ENCODE results near the gene SULT1A2.

DNA sequence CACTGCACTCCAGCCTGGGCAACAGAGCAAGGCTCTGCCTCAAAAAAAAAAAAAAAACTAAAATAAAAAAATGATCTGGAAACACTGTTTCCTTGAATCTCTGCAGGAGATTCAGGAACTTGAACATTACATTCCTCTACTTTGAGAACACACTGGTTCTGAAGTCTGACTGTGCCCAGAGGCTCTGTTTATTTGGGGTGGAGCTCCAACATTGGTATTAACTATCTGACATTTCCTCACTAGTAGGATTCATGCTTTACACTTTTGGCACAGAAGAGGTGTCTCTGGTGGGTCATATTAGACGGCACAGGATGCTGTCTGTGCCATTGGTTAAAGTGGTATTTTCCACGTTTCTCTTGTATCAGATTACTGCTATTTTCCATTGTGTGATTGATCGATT, 10.4 kb downstream of the SULT1A2 start:
- TF ChIP-seq, protein P1, sequence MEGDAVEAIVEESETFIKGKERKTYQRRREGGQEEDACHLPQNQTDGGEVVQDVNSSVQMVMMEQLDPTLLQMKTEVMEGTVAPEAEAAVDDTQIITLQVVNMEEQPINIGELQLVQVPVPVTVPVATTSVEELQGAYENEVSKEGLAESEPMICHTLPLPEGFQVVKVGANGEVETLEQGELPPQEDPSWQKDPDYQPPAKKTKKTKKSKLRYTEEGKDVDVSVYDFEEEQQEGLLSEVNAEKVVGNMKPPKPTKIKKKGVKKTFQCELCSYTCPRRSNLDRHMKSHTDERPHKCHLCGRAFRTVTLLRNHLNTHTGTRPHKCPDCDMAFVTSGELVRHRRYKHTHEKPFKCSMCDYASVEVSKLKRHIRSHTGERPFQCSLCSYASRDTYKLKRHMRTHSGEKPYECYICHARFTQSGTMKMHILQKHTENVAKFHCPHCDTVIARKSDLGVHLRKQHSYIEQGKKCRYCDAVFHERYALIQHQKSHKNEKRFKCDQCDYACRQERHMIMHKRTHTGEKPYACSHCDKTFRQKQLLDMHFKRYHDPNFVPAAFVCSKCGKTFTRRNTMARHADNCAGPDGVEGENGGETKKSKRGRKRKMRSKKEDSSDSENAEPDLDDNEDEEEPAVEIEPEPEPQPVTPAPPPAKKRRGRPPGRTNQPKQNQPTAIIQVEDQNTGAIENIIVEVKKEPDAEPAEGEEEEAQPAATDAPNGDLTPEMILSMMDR (conservative IDR thresholded peaks at IDR 0.05) = no peak
- no peak for TF ChIP-seq EZH2 (IDR thresholded peaks at IDR 0.05; ENCODE audit: low read depth)

All from PC-9 (cell line).